NB4 (cell line): ENCODE measurements around the gene ACSL3.

Experiments
- CTCF ChIP-seq: IDR thresholded peaks from one replicate; pipeline ENCODE4 v1.5.1; 2012; ENCODE audit warnings: low read depth, low read length
- POLR2A ChIP-seq: IDR thresholded peaks from 2 replicates; pipeline ENCODE4 v1.6.1; 2011; ENCODE audit warnings: mild to moderate bottlenecking; ENCODE audit not compliant: insufficient read length; ENCODE audit errors: extremely low read depth
- TF ChIP-seq, protein P1 (sequence below): IDR thresholded peaks from 2 replicates; pipeline ENCODE4 v1.6.1; 2011; ENCODE audit warnings: low read depth, low read length

GRCh38 chr2:222926915-222927314, 66.1 kb downstream of the ACSL3 start:
- TF ChIP-seq, protein P1, sequence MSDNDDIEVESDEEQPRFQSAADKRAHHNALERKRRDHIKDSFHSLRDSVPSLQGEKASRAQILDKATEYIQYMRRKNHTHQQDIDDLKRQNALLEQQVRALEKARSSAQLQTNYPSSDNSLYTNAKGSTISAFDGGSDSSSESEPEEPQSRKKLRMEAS: no peak
- TF ChIP-seq CTCF (no peak), POLR2A (no peak)
